Ureter (tissue), 1 donor: ENCODE data around the gene ROBO2. TPM values are rescaled to one million over a fixed set of nuclear protein-coding genes. Genes with fewer than 3 reads are reported as not detected.

Experiments
- DNase-seq: peaks from one replicate; pipeline ENCODE4 v3.0.0-alpha.2; 2020; ENCODE audit warnings: low spot score
- total RNA-seq: library from RNA; stranded (reverse); gene quantifications from one replicate; pipeline ENCODE4 v1.2.4, GENCODE V29; 2023
- donor health status: DM: yes; HTN: yes; CAD: no.

ROBO2 gene
- total RNA-seq, 1 donor from 2014 or later: 0.39 TPM

- no peak for DNase-seq
Measured at GRCh38 chr3:77256584-77257503, 216.9 kb downstream of the ROBO2 start.

GRCh38 chr3:77259694-77260093, 219.8 kb downstream of the ROBO2 start:
- DNase-seq: no peak

GRCh38 chr3:77262361-77262760, 222.5 kb downstream of the ROBO2 start:
- no peak for DNase-seq

- DNase-seq: no peak
Measured at GRCh38 chr3:77267589-77267988, 227.7 kb downstream of the ROBO2 start.

- DNase-seq: no peak
Measured at GRCh38 chr3:77271306-77271705, 231.4 kb downstream of the ROBO2 start.

GRCh38 chr3:77271711-77272110, 231.8 kb downstream of the ROBO2 start:
- DNase-seq: no peak

GRCh38 chr3:77279276-77279675, 239.4 kb downstream of the ROBO2 start:
- no peak for DNase-seq

- DNase-seq: no peak
Measured at GRCh38 chr3:77281721-77282120, 241.8 kb downstream of the ROBO2 start.

- DNase-seq: no peak
Measured at GRCh38 chr3:77283108-77283507, 243.2 kb downstream of the ROBO2 start.

- no peak for DNase-seq
Measured at GRCh38 chr3:77288348-77288747, 248.4 kb downstream of the ROBO2 start.

- no peak for DNase-seq
Measured at GRCh38 chr3:77296527-77296926, 256.6 kb downstream of the ROBO2 start.

GRCh38 chr3:77298417-77298816, 258.5 kb downstream of the ROBO2 start:
- no peak for DNase-seq

GRCh38 chr3:77303955-77304699, 264.2 kb downstream of the ROBO2 start:
- no peak for DNase-seq

- DNase-seq: no peak
Measured at GRCh38 chr3:77304700-77305021, 264.8 kb downstream of the ROBO2 start.

GRCh38 chr3:77309460-77309859, 269.6 kb downstream of the ROBO2 start:
- DNase-seq: no peak

- DNase-seq: no peak
Measured at GRCh38 chr3:77313843-77314242, 273.9 kb downstream of the ROBO2 start.

- no peak for DNase-seq
Measured at GRCh38 chr3:77319711-77320110, 279.8 kb downstream of the ROBO2 start.

- no peak for DNase-seq
Measured at GRCh38 chr3:77320514-77320913, 280.6 kb downstream of the ROBO2 start.

GRCh38 chr3:77321646-77322045, 281.7 kb downstream of the ROBO2 start:
- no peak for DNase-seq

- no peak for DNase-seq
Measured at GRCh38 chr3:77323626-77324025, 283.7 kb downstream of the ROBO2 start.

GRCh38 chr3:77324105-77324504, 284.2 kb downstream of the ROBO2 start:
- DNase-seq: no peak

GRCh38 chr3:77325280-77325679, 285.4 kb downstream of the ROBO2 start:
- DNase-seq: no peak

GRCh38 chr3:77325702-77326101, 285.8 kb downstream of the ROBO2 start:
- DNase-seq: no peak
